Liver (tissue), 9 donors: ENCODE measurements around the gene TPGS2. TPM values are rescaled to one million over a fixed set of nuclear protein-coding genes. Genes with fewer than 3 reads are reported as not detected.

Experiments used
- DNase-seq: peaks from one replicate; pipeline ENCODE4 v3.0.0-alpha.2; 2017; ENCODE audit warnings: low spot score
- H3K27ac ChIP-seq, 2 donors: one replicate each; pipeline ENCODE4 v1.7.0; 2013; ENCODE audit warnings: inconsistent platforms in 2 of 2, low read length in 2 of 2, control low read depth in 1 of 2, low read depth in 1 of 2, mild to moderate bottlenecking in 1 of 2
- H3K27me3 ChIP-seq, 4 donors: one replicate each; pipeline versions ENCODE4 v1.6.1 to v1.7.0; 2013; ENCODE audit warnings: low read length in 3 of 4, inconsistent platforms in 1 of 4, mild to moderate bottlenecking in 1 of 4, moderate library complexity in 1 of 4; ENCODE audit not compliant: control insufficient read depth in 4 of 4, insufficient read depth in 4 of 4
- H3K36me3 ChIP-seq, 4 donors: one replicate each; pipeline versions ENCODE4 v1.6.1 to v1.7.0; 2013; ENCODE audit warnings: low read length in 3 of 4, mild to moderate bottlenecking in 3 of 4, low read depth in 1 of 4, moderate library complexity in 1 of 4; ENCODE audit not compliant: control insufficient read depth in 4 of 4, insufficient read depth in 3 of 4
- H3K4me1 ChIP-seq, 4 donors: one replicate each; pipeline versions ENCODE4 v1.6.1 to v1.7.0; 2013; ENCODE audit warnings: low read length in 3 of 4, mild to moderate bottlenecking in 3 of 4, moderate library complexity in 1 of 4; ENCODE audit not compliant: control insufficient read depth in 4 of 4, insufficient read depth in 4 of 4
- H3K4me3 ChIP-seq, 3 donors: one replicate each; pipeline versions ENCODE4 v1.6.1 to v1.7.0; 2013; ENCODE audit warnings: low read length in 3 of 3, control low read depth in 1 of 3, low read depth in 1 of 3, mild to moderate bottlenecking in 1 of 3
- H3K9ac ChIP-seq, 2 donors: one replicate each; pipeline ENCODE4 v1.7.0; 2013; ENCODE audit warnings: low read length in 2 of 2, mild to moderate bottlenecking in 2 of 2, moderate library complexity in 2 of 2, control low read depth in 1 of 2, low read depth in 1 of 2
- H3K9me3 ChIP-seq, 4 donors: one replicate each; pipeline versions ENCODE4 v1.6.1 to v1.7.0; 2013; ENCODE audit warnings: low read length in 3 of 4; ENCODE audit not compliant: control insufficient read depth in 4 of 4
- ATF3 ChIP-seq: IDR thresholded peaks from 2 replicates; pipeline ENCODE4 v1.6.1; 2016; ENCODE audit warnings: antibody characterized with exemption
- CTCF ChIP-seq: fragments of 150-350 bp; IDR thresholded peaks from 2 replicates; pipeline ENCODE4 v1.5.1; 2017; ENCODE audit warnings: improper control_type of control experiment, low read depth, low read length; ENCODE audit not compliant: missing input control
- EGR1 ChIP-seq, 2 donors: IDR thresholded peaks; 2 replicates each; pipeline ENCODE4 v1.6.1; 2016 to 2018; ENCODE audit warnings: antibody characterized with exemption in 2 of 2, low read depth in 2 of 2
- FOXA1 ChIP-seq: IDR thresholded peaks from 2 replicates; pipeline ENCODE4 v1.6.1; 2016; ENCODE audit warnings: antibody characterized with exemption
- FOXA2 ChIP-seq: IDR thresholded peaks from 2 replicates; pipeline ENCODE4 v1.6.1; 2016; ENCODE audit warnings: antibody characterized with exemption
- GABPA ChIP-seq, 2 donors: IDR thresholded peaks in 1 of 2; conservative IDR thresholded peaks in 1 of 2; 2 replicates each; pipeline ENCODE4 v1.6.1; 2016; ENCODE audit warnings: antibody characterized with exemption in 2 of 2, mild to moderate bottlenecking in 1 of 2, moderate library complexity in 1 of 2
- HNF4A ChIP-seq, 2 donors: conservative IDR thresholded peaks; 2 replicates each; pipeline ENCODE4 v1.6.1; 2016; ENCODE audit warnings: antibody characterized with exemption in 2 of 2, mild to moderate bottlenecking in 2 of 2
- HNF4G ChIP-seq: IDR thresholded peaks from 2 replicates; pipeline ENCODE4 v1.6.1; 2016; ENCODE audit warnings: antibody characterized with exemption
- JUND ChIP-seq, 2 donors: IDR thresholded peaks; 2 replicates each; pipeline ENCODE4 v1.6.1; 2016; ENCODE audit warnings: antibody characterized with exemption in 2 of 2
- MAX ChIP-seq: IDR thresholded peaks from 2 replicates; pipeline ENCODE4 v1.6.1; 2016; ENCODE audit warnings: antibody characterized with exemption
- NR2F2 ChIP-seq: IDR thresholded peaks from 2 replicates; pipeline ENCODE4 v1.6.1; 2016; ENCODE audit warnings: antibody characterized with exemption
- RAD21 ChIP-seq, 2 donors: IDR thresholded peaks; 2 replicates each; pipeline ENCODE4 v1.6.1; 2016; ENCODE audit warnings: antibody characterized with exemption in 2 of 2, mild to moderate bottlenecking in 2 of 2
- REST ChIP-seq: IDR thresholded peaks from 2 replicates; pipeline ENCODE4 v1.6.1; 2016; ENCODE audit warnings: antibody characterized with exemption, mild to moderate bottlenecking
- RXRA ChIP-seq, 2 donors: IDR thresholded peaks; 2 replicates each; pipeline ENCODE4 v1.6.1; 2017 to 2018; ENCODE audit warnings: antibody characterized with exemption in 2 of 2, mild to moderate bottlenecking in 1 of 2
- SP1 ChIP-seq: IDR thresholded peaks from 2 replicates; pipeline ENCODE4 v1.6.1; 2018; ENCODE audit warnings: antibody characterized with exemption, mild to moderate bottlenecking
- TAF1 ChIP-seq: conservative IDR thresholded peaks from 2 replicates; pipeline ENCODE4 v1.6.1; 2016; ENCODE audit warnings: antibody characterized with exemption, mild to moderate bottlenecking
- YY1 ChIP-seq: IDR thresholded peaks from 2 replicates; pipeline ENCODE4 v1.6.1; 2016; ENCODE audit warnings: antibody characterized with exemption, mild to moderate bottlenecking
- ZBTB33 ChIP-seq: IDR thresholded peaks from 2 replicates; pipeline ENCODE4 v1.6.1; 2016; ENCODE audit warnings: antibody characterized with exemption
- WGBS: extraction: QIAGEN DNeasy Blood & Tissue Kit; methylation state at CpG from one replicate; pipeline ENCODE4 v1.1.7; 2013; 5-methylcytosine and 5-hydroxymethylcytosine counted together
- polyA plus RNA-seq, 2 donors: library from polyadenylated mRNA; stranded (reverse) in 1 of 2; unstranded in 1 of 2; fragments of 200-250 nt in 1 of 2; fragments of >200 nt in 1 of 2; fragmentation: Nextera tagmentation in 1 of 2; extraction: Ambion mirVana in 1 of 2; gene quantifications; one replicate each; pipeline versions ENCODE4 v1.2.1 to v1.2.3, GENCODE V29; 2013 to 2015
- total RNA-seq, 2 donors: library from RNA; depleted of rRNA; stranded (reverse); fragments of >200 nt; gene quantifications; one replicate each; pipeline ENCODE4 v1.2.3, GENCODE V29; 2014
- donor health status: healthy.
- donor health status: healthy.
- donor health status: healthy.
- donor health status: healthy.
- donor health status: healthy.

The TPGS2 gene
- total and polyA plus RNA-seq, 4 donors: 20.2 to 57.4 (median 21.2) TPM

- Histone ChIP-seq H3K27ac (no peak overlapping the region), H3K4me3 (no peak overlapping the region), H3K27me3 (no peaks in the 10 kb centered on the region), H3K9me3 (no peaks in the 10 kb centered on the region), H3K36me3 (no peaks in the 10 kb centered on the region), H3K9ac (no peak overlapping the region), H3K4me1 (no peaks in the 10 kb centered on the region)
- WGBS: 97% methylated on average over 1 of the region's 1 CpG
- no peak for DNase-seq
- TF ChIP-seq ZBTB33 (no peak), REST (no peak), SP1 (no peak), FOXA2 (no peak), RAD21 (IDR thresholded peaks at IDR 0.05) (no peak), JUND (IDR thresholded peaks at IDR 0.05) (no peak), FOXA1 (no peak), TAF1 (no peak), MAX (no peak), GABPA (IDR thresholded peaks at IDR 0.05 in 1 of 2, conservative IDR thresholded peaks at IDR 0.05 in 1 of 2) (no peak), EGR1 (IDR thresholded peaks at IDR 0.05; ENCODE audit: low read depth in 2 of 2) (no peak), RXRA (IDR thresholded peaks at IDR 0.05) (no peak), HNF4G (no peak), CTCF (no peak), ATF3 (no peak), NR2F2 (no peak), YY1 (no peak), HNF4A (conservative IDR thresholded peaks at IDR 0.05) (no peak)
Measured at GRCh38 chr18:36867056-36867455, 38.3 kb upstream of the TPGS2 start.
